Mesenchymal stem cell (in vitro differentiated cells and primary cell): ENCODE data around the gene FLNC.

Experiments used
- DNase-seq: peaks from one replicate; pipeline ENCODE4 v3.0.0-alpha.2; 2013
- H2AFZ ChIP-seq: one replicate; pipeline ENCODE4 v1.6.1; 2013; ENCODE audit warnings: low read depth, mild to moderate bottlenecking, control low read depth, inconsistent platforms, low read length, moderate library complexity
- H2AK5ac ChIP-seq: 2 replicates; pipeline ENCODE4 v1.6.1; 2013; ENCODE audit warnings: low read length, moderate library complexity, mild to moderate bottlenecking, inconsistent platforms; ENCODE audit not compliant: severe bottlenecking
- H2BK120ac ChIP-seq: one replicate; pipeline ENCODE4 v1.6.1; 2013; ENCODE audit warnings: low read depth, mild to moderate bottlenecking, inconsistent platforms, low read length, moderate library complexity
- H2BK12ac ChIP-seq, 2 experiments: one replicate each; pipeline ENCODE4 v1.6.1; 2013; ENCODE audit warnings: inconsistent platforms in 2 of 2, low read length in 2 of 2, mild to moderate bottlenecking in 2 of 2, moderate library complexity in 2 of 2, control low read depth in 1 of 2
- H2BK15ac ChIP-seq: one replicate; pipeline ENCODE4 v1.6.1; 2013; ENCODE audit warnings: mild to moderate bottlenecking, low read depth, inconsistent platforms; ENCODE audit not compliant: poor library complexity, severe bottlenecking
- H2BK5ac ChIP-seq: 2 replicates; pipeline ENCODE4 v1.6.1; 2013; ENCODE audit warnings: low read depth, mild to moderate bottlenecking, low read length, control low read depth, inconsistent platforms; ENCODE audit not compliant: poor library complexity, severe bottlenecking
- H3K14ac ChIP-seq, 2 experiments: one replicate each; pipeline ENCODE4 v1.6.1; 2013; ENCODE audit warnings: inconsistent platforms in 2 of 2, low read length in 2 of 2, control low read depth in 1 of 2, mild to moderate bottlenecking in 1 of 2, moderate library complexity in 1 of 2
- H3K18ac ChIP-seq, 2 experiments: one replicate each; pipeline ENCODE4 v1.6.1; 2013; ENCODE audit warnings: inconsistent platforms in 2 of 2, low read length in 2 of 2, control low read depth in 1 of 2, low read depth in 1 of 2, mild to moderate bottlenecking in 1 of 2
- H3K23ac ChIP-seq, 2 experiments: one replicate each; pipeline ENCODE4 v1.6.1; 2013; ENCODE audit warnings: inconsistent platforms in 2 of 2, low read length in 2 of 2, mild to moderate bottlenecking in 2 of 2, moderate library complexity in 2 of 2, control low read depth in 1 of 2
- H3K27ac ChIP-seq: 2 replicates; pipeline ENCODE4 v1.5.1; 2013; ENCODE audit warnings: mild to moderate bottlenecking, moderate library complexity, low read length, control low read depth, inconsistent platforms; ENCODE audit not compliant: poor library complexity, severe bottlenecking
- H3K27me3 ChIP-seq, 2 experiments: 2 replicates each; pipeline versions ENCODE4 v1.6.1 to v1.7.0; 2013; ENCODE audit warnings: low read length in 2 of 2, mild to moderate bottlenecking in 2 of 2, moderate library complexity in 2 of 2, control low read depth in 1 of 2, inconsistent platforms in 1 of 2; ENCODE audit not compliant: control insufficient read depth in 1 of 2, insufficient read depth in 1 of 2
- H3K36me3 ChIP-seq, 2 experiments: 2 replicates each; pipeline versions ENCODE4 v1.6.1 to v1.7.0; 2013; ENCODE audit warnings: low read length in 2 of 2, control low read depth in 1 of 2, inconsistent platforms in 1 of 2, low read depth in 1 of 2, mild to moderate bottlenecking in 1 of 2; ENCODE audit not compliant: insufficient read depth in 2 of 2, control insufficient read depth in 1 of 2
- H3K4ac ChIP-seq, 2 experiments: one replicate each; pipeline ENCODE4 v1.6.1; 2013; ENCODE audit warnings: inconsistent platforms in 2 of 2, low read length in 2 of 2, mild to moderate bottlenecking in 2 of 2, moderate library complexity in 2 of 2, control low read depth in 1 of 2, low read depth in 1 of 2
- H3K4me1 ChIP-seq: 2 replicates; pipeline ENCODE4 v1.6.1; 2013; ENCODE audit warnings: low read depth, low read length, control low read depth; ENCODE audit not compliant: control insufficient read depth, insufficient read depth
- H3K4me2 ChIP-seq: 2 replicates; pipeline ENCODE4 v1.6.1; 2013; ENCODE audit warnings: low read length, mild to moderate bottlenecking, inconsistent platforms; ENCODE audit not compliant: poor library complexity, severe bottlenecking
- H3K4me3 ChIP-seq, 2 experiments: 2 replicates each; pipeline versions ENCODE4 v1.5.1 to v1.7.0; 2013; ENCODE audit warnings: low read length in 2 of 2, mild to moderate bottlenecking in 2 of 2, control low read depth in 1 of 2, low read depth in 1 of 2; ENCODE audit not compliant: insufficient read depth in 1 of 2
- H3K79me1 ChIP-seq: replicated peaks from 2 replicates; pipeline ENCODE4 v1.6.1; 2013; ENCODE audit warnings: mild to moderate bottlenecking, control low read depth, low read length, inconsistent platforms; ENCODE audit not compliant: poor library complexity, severe bottlenecking
- H3K9ac ChIP-seq: 2 replicates; pipeline ENCODE4 v1.7.0; 2013; ENCODE audit warnings: mild to moderate bottlenecking, low read length, moderate library complexity
- H3K9me3 ChIP-seq: 2 replicates; pipeline ENCODE4 v1.7.0; 2013; ENCODE audit warnings: mild to moderate bottlenecking, low read length; ENCODE audit not compliant: control insufficient read depth
- H4K8ac ChIP-seq: one replicate; pipeline ENCODE4 v1.6.1; 2013; ENCODE audit warnings: inconsistent platforms, mild to moderate bottlenecking, low read length, moderate library complexity
- H4K91ac ChIP-seq: one replicate; pipeline ENCODE4 v1.6.1; 2013; ENCODE audit warnings: mild to moderate bottlenecking, low read length, inconsistent platforms
- WGBS: methylation state at CpG from one replicate; pipeline ENCODE4 v1.1.7; 2013; ENCODE audit warnings: mixed read lengths; 5-methylcytosine and 5-hydroxymethylcytosine counted together

FLNC gene

DNA sequence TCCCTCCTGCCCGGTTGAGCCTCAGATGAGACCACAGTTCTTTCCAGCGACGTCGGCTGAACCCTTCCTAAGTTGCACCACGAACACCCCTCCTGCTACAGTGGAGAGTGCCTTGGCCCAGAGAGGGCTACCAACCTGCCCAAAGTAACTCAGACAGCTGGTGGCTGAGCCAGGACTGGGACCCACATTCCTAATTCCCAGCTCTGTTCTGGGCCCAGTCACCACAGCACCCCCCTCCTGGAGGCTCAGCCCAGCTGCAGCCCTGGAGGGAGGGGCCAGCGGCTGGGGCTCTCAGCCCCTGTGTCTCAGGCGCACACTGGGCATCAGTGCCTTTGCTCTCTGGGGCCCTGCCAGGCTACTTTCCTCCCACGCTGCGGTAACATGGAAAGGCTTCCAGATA, 43.0 kb downstream of the FLNC start:
- no peak overlapping the region for H2BK5ac ChIP-seq
- no peak overlapping the region for H3K4ac ChIP-seq
- H2BK15ac ChIP-seq: no peak overlapping the region
- peaks cover 26 to 59% of the 10 kb centered on the region in 2 experiments for H3K27me3 ChIP-seq
- H2AK5ac ChIP-seq: no peak overlapping the region
- no peak overlapping the region for H3K27ac ChIP-seq
- H2BK12ac ChIP-seq: no peak overlapping the region
- H3K9me3 ChIP-seq: no peaks in the 10 kb centered on the region
- H3K4me1 ChIP-seq: peaks cover 19% of the 10 kb centered on the region
- no peak overlapping the region for H3K23ac ChIP-seq
- H3K79me1 ChIP-seq: no peaks in the 10 kb centered on the region
- no peak overlapping the region for H3K4me3 ChIP-seq
- H2BK120ac ChIP-seq: no peak overlapping the region
- no peak overlapping the region for H3K4me2 ChIP-seq
- no peak overlapping the region for H2AFZ ChIP-seq
- H4K8ac ChIP-seq: no peak overlapping the region
- 91% methylated on average over 9 of the region's 9 CpGs for WGBS
- no peak overlapping the region for H3K9ac ChIP-seq
- DNase-seq: no peak
- no peak overlapping the region for H4K91ac ChIP-seq
- H3K36me3 ChIP-seq: peaks cover 0 to 14% of the 10 kb centered on the region in 2 experiments
- H3K18ac ChIP-seq: no peak overlapping the region
- no peak overlapping the region for H3K14ac ChIP-seq

DNA sequence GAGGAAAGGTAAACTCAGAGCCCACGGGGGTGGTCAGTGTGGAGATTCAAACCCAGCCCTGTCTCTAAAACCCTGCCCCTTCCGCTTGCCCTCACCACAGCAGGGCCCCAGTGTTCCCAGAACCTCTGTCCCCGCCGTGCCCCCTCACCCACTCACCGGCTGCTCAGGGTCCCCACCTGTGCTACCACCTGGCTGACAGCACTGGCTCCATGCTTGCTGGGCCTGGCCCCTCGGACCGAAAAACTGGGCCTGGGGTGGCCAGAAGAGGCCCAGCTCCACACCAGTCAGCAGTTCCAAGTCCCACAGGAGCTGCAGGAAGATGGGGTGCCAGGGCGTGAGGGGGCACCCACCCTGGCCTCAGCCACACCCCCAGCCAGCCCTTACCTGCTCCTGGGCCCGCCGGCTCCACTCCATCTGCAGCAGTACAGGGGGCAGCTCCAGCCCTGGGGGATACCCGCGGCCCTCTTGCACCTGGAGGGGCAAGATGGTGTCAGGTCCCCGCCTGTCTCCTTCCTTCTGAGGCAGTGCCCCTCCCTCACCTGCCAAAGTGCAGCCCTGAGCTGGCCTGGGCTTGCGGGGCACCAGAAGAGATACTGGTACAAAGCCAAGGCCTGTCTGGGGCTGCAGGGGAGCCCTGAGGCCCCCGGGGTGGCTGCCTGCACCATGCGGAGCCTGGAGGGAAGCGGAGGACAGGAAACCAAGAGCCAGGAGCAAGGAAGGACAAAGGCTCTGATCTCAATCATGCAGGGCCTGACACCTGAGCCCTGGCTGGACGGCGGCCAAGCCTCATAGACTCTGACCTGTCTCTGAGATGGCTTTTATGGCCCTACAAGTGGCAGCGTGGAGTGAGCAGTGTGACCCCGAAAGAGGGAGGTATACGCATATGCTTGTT, 44.2 kb downstream of the FLNC start:
- 88% methylated on average over 22 of the region's 22 CpGs for WGBS
- DNase-seq: no peak

GRCh38 chr7:128875523-128875948, 45.3 kb downstream of the FLNC start:
- 83% methylated on average over 8 of the region's 8 CpGs for WGBS
- no peaks in the 10 kb centered on the region for H3K9me3 ChIP-seq

More for the DNA sequence above, 44.2 kb downstream of the FLNC start:
- Histone ChIP-seq H3K36me3 (peaks cover 0 to 19% of the 10 kb centered on the region in 2 experiments), H2AK5ac (no peak overlapping the region), H2BK12ac (no peak overlapping the region), H3K27ac (no peak overlapping the region), H3K4ac (no peak overlapping the region), H3K18ac (no peak overlapping the region), H2BK15ac (no peak overlapping the region), H4K91ac (no peak overlapping the region), H3K9me3 (no peaks in the 10 kb centered on the region), H3K23ac (no peak overlapping the region), H3K4me2 (no peak overlapping the region), H4K8ac (no peak overlapping the region), H2BK120ac (no peak overlapping the region), H2BK5ac (no peak overlapping the region), H3K14ac (no peak overlapping the region), H2AFZ (no peak overlapping the region), H3K4me3 (no peak overlapping the region), H3K9ac (no peak overlapping the region), H3K79me1 (no peaks in the 10 kb centered on the region), H3K4me1 (peaks cover 7% of the 10 kb centered on the region), H3K27me3 (peaks cover 26 to 54% of the 10 kb centered on the region in 2 experiments)

GRCh38 chr7:128876127-128876526, 45.9 kb downstream of the FLNC start:
- H3K4me1 ChIP-seq: peaks cover 10% of the 10 kb centered on the region

More at GRCh38 chr7:128875523-128875948, 45.3 kb downstream of the FLNC start:
- H3K36me3 ChIP-seq: peaks cover 0 to 23% of the 10 kb centered on the region in 2 experiments
- no peak overlapping the region for H3K4ac ChIP-seq
- H4K91ac ChIP-seq: no peak overlapping the region
- H3K23ac ChIP-seq: no peak overlapping the region
- no peak overlapping the region for H2BK5ac ChIP-seq
- no peak overlapping the region for H2BK12ac ChIP-seq
- H3K27me3 ChIP-seq: peaks cover 20 to 54% of the 10 kb centered on the region in 2 experiments
- no peak overlapping the region for H2BK120ac ChIP-seq
- H3K27ac ChIP-seq: no peak overlapping the region
- H3K4me2 ChIP-seq: no peak overlapping the region
- no peak overlapping the region for H3K14ac ChIP-seq
- no peak overlapping the region for H2BK15ac ChIP-seq
- H2AFZ ChIP-seq: no peak overlapping the region
- no peaks in the 10 kb centered on the region for H3K79me1 ChIP-seq
- peaks cover 10% of the 10 kb centered on the region for H3K4me1 ChIP-seq
- DNase-seq: no peak
- no peak overlapping the region for H3K4me3 ChIP-seq
- no peak overlapping the region for H2AK5ac ChIP-seq
- H4K8ac ChIP-seq: no peak overlapping the region
- no peak overlapping the region for H3K18ac ChIP-seq
- H3K9ac ChIP-seq: no peak overlapping the region

More at GRCh38 chr7:128876127-128876526, 45.9 kb downstream of the FLNC start:
- WGBS: 81% methylated on average over 3 of the region's 3 CpGs
- no peak overlapping the region for H3K14ac ChIP-seq
- no peak overlapping the region for H2BK5ac ChIP-seq
- no peak overlapping the region for H2BK12ac ChIP-seq
- H3K23ac ChIP-seq: no peak overlapping the region
- H3K4ac ChIP-seq: no peak overlapping the region
- H3K4me3 ChIP-seq: no peak overlapping the region
- H3K4me2 ChIP-seq: no peak overlapping the region
- H3K27me3 ChIP-seq: peaks cover 15 to 49% of the 10 kb centered on the region in 2 experiments
- H3K36me3 ChIP-seq: peaks cover 0 to 23% of the 10 kb centered on the region in 2 experiments
- no peak overlapping the region for H4K91ac ChIP-seq
- H3K9ac ChIP-seq: no peak overlapping the region
- H3K9me3 ChIP-seq: no peaks in the 10 kb centered on the region
- no peak overlapping the region for H4K8ac ChIP-seq
- no peak overlapping the region for H3K27ac ChIP-seq
- no peaks in the 10 kb centered on the region for H3K79me1 ChIP-seq
- H3K18ac ChIP-seq: no peak overlapping the region
- DNase-seq: no peak
- no peak overlapping the region for H2AFZ ChIP-seq
- no peak overlapping the region for H2BK15ac ChIP-seq
- H2BK120ac ChIP-seq: no peak overlapping the region
- H2AK5ac ChIP-seq: no peak overlapping the region
